ENCODE data around the gene PITPNM1. TPM values are rescaled to one million over a fixed set of nuclear protein-coding genes. Genes with fewer than 3 reads are reported as not detected.
A peak's percentile ranks its signal among the peaks of the same experiment; 100 is the strongest.

Gene PITPNM1
- total and polyA plus RNA-seq, 2 of the 13 experiments (the other 11 are each of a cell fraction or from before 2014, with no cell fraction given): 8.2 to 8.5 TPM

DNA sequence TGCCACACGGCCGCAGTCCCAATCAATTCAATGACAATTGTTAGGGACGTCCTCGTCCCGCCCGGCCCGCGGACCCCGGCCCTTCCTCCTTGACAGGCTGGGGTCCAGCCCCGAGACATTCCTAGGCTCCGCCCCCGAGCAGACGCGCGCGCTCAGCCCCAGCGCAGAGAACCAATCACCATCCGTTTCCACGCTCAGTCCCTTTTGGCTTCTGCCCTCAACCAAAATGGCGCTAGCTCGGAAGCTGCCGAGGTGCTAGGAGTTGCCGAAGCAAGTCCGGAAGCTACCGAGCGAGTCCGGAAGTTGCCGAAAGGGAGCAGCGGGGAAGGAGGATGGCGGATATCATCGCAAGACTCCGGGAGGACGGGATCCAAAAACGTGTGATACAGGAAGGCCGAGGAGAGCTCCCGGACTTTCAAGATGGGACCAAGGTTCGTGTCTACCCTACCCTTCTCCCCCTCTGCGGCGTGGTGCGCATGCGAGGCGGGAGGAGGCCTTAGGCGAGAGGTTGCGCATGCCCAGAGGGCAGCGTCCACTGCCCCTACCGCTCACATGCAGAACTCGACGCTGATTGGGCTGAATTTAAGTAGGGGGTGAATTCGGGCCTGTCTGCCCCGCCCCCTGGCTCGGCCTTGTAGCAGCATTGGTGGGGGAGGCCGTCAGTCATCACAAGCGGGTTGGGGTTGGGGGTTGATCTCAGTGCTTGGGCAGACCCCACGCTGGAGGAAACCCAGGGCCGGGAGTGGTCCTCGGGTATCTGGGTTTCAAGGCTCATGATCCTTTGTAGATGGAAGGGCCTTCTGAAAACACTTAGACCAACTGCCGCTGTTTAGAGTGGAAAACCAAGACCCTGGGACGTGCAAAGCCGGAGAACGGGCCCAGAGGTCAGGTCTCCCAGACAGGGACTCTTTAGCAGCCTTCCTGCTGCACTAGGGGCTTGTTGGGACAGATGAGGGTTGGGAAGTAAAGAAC lies 22.1 kb downstream of the PITPNM1 start, which contains the start of gene AIP (continued):
- TF ChIP-seq HOXA3 (CRISPR knock-in tag; IDR thresholded peaks at IDR 0.05) (peak; percentile 97), ZNF790 (CRISPR knock-in tag; IDR thresholded peaks at IDR 0.05; ENCODE audit: borderline replicate concordance) (peak; percentile 96), HNRNPUL1 (IDR thresholded peaks at IDR 0.05; ENCODE audit: low read depth, low read length) (no peak), ZNF749 (CRISPR knock-in tag; IDR thresholded peaks at IDR 0.05; ENCODE audit: borderline replicate concordance) (peak; percentile 98), ZNF10 (CRISPR knock-in tag; IDR thresholded peaks at IDR 0.05; ENCODE audit: borderline replicate concordance, low read depth) (no peak), PHF8 (CRISPR knock-in tag; IDR thresholded peaks at IDR 0.05) (peak; percentile 76), RFX1 (IDR thresholded peaks at IDR 0.05) (no peak), HMG20B (CRISPR knock-in tag; conservative IDR thresholded peaks at IDR 0.05) (no peak), HMG20A (CRISPR knock-in tag; IDR thresholded peaks at IDR 0.05; ENCODE audit: borderline replicate concordance) (no peak; the same call in 1 of the 2 replicates), ZEB1 (IDR thresholded peaks at IDR 0.05; ENCODE audit: insufficient replicate concordance, low read depth) (no peak), RBAK (CRISPR knock-in tag; IDR thresholded peaks at IDR 0.05) (no peak)
- TF ChIP-seq, protein P1, sequence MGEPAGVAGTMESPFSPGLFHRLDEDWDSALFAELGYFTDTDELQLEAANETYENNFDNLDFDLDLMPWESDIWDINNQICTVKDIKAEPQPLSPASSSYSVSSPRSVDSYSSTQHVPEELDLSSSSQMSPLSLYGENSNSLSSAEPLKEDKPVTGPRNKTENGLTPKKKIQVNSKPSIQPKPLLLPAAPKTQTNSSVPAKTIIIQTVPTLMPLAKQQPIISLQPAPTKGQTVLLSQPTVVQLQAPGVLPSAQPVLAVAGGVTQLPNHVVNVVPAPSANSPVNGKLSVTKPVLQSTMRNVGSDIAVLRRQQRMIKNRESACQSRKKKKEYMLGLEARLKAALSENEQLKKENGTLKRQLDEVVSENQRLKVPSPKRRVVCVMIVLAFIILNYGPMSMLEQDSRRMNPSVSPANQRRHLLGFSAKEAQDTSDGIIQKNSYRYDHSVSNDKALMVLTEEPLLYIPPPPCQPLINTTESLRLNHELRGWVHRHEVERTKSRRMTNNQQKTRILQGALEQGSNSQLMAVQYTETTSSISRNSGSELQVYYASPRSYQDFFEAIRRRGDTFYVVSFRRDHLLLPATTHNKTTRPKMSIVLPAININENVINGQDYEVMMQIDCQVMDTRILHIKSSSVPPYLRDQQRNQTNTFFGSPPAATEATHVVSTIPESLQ (CRISPR knock-in tag; conservative IDR thresholded peaks at IDR 0.05): peak; percentile 89; the same call in 1 of the 2 replicates
- TF ChIP-seq, protein P2, sequence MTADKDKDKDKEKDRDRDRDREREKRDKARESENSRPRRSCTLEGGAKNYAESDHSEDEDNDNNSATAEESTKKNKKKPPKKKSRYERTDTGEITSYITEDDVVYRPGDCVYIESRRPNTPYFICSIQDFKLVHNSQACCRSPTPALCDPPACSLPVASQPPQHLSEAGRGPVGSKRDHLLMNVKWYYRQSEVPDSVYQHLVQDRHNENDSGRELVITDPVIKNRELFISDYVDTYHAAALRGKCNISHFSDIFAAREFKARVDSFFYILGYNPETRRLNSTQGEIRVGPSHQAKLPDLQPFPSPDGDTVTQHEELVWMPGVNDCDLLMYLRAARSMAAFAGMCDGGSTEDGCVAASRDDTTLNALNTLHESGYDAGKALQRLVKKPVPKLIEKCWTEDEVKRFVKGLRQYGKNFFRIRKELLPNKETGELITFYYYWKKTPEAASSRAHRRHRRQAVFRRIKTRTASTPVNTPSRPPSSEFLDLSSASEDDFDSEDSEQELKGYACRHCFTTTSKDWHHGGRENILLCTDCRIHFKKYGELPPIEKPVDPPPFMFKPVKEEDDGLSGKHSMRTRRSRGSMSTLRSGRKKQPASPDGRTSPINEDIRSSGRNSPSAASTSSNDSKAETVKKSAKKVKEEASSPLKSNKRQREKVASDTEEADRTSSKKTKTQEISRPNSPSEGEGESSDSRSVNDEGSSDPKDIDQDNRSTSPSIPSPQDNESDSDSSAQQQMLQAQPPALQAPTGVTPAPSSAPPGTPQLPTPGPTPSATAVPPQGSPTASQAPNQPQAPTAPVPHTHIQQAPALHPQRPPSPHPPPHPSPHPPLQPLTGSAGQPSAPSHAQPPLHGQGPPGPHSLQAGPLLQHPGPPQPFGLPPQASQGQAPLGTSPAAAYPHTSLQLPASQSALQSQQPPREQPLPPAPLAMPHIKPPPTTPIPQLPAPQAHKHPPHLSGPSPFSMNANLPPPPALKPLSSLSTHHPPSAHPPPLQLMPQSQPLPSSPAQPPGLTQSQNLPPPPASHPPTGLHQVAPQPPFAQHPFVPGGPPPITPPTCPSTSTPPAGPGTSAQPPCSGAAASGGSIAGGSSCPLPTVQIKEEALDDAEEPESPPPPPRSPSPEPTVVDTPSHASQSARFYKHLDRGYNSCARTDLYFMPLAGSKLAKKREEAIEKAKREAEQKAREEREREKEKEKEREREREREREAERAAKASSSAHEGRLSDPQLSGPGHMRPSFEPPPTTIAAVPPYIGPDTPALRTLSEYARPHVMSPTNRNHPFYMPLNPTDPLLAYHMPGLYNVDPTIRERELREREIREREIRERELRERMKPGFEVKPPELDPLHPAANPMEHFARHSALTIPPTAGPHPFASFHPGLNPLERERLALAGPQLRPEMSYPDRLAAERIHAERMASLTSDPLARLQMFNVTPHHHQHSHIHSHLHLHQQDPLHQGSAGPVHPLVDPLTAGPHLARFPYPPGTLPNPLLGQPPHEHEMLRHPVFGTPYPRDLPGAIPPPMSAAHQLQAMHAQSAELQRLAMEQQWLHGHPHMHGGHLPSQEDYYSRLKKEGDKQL (CRISPR knock-in tag; IDR thresholded peaks at IDR 0.05; ENCODE audit: low read depth): peak; percentile 37; the same call in 1 of the 2 replicates
- TF ChIP-seq, protein P3, sequence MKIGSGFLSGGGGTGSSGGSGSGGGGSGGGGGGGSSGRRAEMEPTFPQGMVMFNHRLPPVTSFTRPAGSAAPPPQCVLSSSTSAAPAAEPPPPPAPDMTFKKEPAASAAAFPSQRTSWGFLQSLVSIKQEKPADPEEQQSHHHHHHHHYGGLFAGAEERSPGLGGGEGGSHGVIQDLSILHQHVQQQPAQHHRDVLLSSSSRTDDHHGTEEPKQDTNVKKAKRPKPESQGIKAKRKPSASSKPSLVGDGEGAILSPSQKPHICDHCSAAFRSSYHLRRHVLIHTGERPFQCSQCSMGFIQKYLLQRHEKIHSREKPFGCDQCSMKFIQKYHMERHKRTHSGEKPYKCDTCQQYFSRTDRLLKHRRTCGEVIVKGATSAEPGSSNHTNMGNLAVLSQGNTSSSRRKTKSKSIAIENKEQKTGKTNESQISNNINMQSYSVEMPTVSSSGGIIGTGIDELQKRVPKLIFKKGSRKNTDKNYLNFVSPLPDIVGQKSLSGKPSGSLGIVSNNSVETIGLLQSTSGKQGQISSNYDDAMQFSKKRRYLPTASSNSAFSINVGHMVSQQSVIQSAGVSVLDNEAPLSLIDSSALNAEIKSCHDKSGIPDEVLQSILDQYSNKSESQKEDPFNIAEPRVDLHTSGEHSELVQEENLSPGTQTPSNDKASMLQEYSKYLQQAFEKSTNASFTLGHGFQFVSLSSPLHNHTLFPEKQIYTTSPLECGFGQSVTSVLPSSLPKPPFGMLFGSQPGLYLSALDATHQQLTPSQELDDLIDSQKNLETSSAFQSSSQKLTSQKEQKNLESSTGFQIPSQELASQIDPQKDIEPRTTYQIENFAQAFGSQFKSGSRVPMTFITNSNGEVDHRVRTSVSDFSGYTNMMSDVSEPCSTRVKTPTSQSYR (CRISPR knock-in tag; IDR thresholded peaks at IDR 0.05; ENCODE audit: borderline replicate concordance): peak; percentile 64; the same call in 1 of the 2 replicates
- TF ChIP-seq, protein P4, sequence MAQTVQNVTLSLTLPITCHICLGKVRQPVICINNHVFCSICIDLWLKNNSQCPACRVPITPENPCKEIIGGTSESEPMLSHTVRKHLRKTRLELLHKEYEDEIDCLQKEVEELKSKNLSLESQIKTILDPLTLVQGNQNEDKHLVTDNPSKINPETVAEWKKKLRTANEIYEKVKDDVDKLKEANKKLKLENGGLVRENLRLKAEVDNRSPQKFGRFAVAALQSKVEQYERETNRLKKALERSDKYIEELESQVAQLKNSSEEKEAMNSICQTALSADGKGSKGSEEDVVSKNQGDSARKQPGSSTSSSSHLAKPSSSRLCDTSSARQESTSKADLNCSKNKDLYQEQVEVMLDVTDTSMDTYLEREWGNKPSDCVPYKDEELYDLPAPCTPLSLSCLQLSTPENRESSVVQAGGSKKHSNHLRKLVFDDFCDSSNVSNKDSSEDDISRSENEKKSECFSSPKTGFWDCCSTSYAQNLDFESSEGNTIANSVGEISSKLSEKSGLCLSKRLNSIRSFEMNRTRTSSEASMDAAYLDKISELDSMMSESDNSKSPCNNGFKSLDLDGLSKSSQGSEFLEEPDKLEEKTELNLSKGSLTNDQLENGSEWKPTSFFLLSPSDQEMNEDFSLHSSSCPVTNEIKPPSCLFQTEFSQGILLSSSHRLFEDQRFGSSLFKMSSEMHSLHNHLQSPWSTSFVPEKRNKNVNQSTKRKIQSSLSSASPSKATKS (CRISPR knock-in tag; IDR thresholded peaks at IDR 0.05): peak; percentile 97

Data from HepG2 (cell line).